Measurements from ENCODE around the gene WDR75. TPM values are rescaled to one million over a fixed set of nuclear protein-coding genes. Genes with fewer than 3 reads are reported as not detected.
"Not testable (repeated sequence)": the region's sequence is repeated elsewhere in the genome, so short reads cannot be mapped to it uniquely, and the experiment has no call there.

The WDR75 gene
- total RNA-seq, 2 donors from 2014 or later: 15.3 to 30.7 TPM

DNA sequence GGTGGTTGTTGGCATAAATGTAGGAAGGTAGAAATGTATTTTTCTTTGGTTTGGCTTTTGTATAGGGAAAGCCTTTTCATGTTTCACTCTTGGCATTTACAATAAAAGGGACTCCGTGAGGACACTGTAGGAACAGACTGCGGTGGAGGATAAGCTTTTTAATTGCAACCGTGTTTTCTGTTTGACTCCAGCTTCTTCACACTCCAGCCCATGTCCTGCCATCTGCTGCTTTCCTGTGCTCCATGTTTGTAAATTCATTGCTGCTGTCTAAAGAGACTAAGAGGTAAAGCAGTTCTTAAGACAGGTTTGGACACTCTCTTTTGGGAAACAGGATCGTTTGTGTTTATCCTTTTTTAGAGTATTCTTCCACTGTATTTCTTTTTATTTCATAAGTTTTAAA is 33.3 kb downstream of the WDR75 start:
- WGBS: 89% methylated on average over 4 of the region's 4 CpGs
- no peaks in the 10 kb centered on the region for H3K27me3 ChIP-seq (replicated peaks; ENCODE audit: insufficient read depth)
- H3K9me3 ChIP-seq: no peaks in the 10 kb centered on the region
- TF ChIP-seq POLR2A (IDR thresholded peaks at IDR 0.05) (no peak), POLR2AphosphoS5 (IDR thresholded peaks at IDR 0.05) (no peak)
- TF ChIP-seq, protein P1, sequence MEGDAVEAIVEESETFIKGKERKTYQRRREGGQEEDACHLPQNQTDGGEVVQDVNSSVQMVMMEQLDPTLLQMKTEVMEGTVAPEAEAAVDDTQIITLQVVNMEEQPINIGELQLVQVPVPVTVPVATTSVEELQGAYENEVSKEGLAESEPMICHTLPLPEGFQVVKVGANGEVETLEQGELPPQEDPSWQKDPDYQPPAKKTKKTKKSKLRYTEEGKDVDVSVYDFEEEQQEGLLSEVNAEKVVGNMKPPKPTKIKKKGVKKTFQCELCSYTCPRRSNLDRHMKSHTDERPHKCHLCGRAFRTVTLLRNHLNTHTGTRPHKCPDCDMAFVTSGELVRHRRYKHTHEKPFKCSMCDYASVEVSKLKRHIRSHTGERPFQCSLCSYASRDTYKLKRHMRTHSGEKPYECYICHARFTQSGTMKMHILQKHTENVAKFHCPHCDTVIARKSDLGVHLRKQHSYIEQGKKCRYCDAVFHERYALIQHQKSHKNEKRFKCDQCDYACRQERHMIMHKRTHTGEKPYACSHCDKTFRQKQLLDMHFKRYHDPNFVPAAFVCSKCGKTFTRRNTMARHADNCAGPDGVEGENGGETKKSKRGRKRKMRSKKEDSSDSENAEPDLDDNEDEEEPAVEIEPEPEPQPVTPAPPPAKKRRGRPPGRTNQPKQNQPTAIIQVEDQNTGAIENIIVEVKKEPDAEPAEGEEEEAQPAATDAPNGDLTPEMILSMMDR (IDR thresholded peaks at IDR 0.05): no peak
- no peak for DNase-seq (ENCODE audit: low spot score)
- intact Hi-C loops (cut with DNase I): no loop called here
- H3K4me3 ChIP-seq: no peak overlapping the region
- no peaks in the 10 kb centered on the region for H3K36me3 ChIP-seq
- H3K4me1 ChIP-seq (replicated peaks): no peaks in the 10 kb centered on the region
- no peak overlapping the region for H3K27ac ChIP-seq

DNA sequence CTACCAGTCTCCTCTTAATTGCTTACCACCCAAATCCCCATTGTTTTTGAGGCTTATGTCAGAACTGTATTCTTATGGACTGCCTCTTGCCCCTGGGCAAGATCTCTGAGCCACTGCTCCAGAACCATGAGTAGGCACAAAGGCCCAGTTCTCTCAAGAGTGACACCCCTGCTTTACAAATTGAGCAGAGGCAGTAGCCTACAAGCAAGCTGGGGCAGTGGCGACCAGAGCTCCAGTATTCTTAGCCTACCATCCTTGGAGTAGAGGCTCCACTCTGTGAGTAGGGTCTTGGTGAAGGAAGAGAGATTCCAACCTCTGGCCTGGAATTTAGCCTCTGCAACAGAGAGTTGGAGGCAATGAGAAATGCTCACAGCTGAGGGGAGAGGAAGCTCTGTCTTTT is 36.5 kb downstream of the WDR75 start:
- no peak overlapping the region for H3K27ac ChIP-seq
- no peak for TF ChIP-seq POLR2A (IDR thresholded peaks at IDR 0.05)
- no peak for TF ChIP-seq POLR2AphosphoS5 (IDR thresholded peaks at IDR 0.05)
- TF ChIP-seq, protein P1 (IDR thresholded peaks at IDR 0.05): no peak
- 87% methylated on average over 1 of the region's 1 CpG for WGBS

DNA sequence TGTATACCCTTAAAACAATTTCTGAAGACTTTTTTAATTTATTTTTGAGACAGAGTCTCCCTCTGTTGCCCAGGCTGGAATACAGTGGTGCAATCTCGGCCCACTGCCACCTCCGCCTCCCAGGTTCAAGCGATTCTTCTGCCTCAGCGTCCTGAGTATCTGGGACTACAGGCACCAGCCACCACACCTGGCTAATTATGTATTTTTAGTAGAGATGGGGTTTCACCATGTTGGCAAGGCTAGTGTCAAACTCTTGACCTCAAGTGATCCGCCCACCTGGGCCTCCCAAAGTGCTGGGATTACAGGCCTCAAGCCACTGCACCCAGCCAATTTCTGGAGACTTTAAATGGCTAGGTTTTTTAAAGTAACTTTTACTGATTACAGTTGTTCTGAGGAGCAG is 37.0 kb downstream of the WDR75 start:
- H3K4me3 ChIP-seq; H3K27ac ChIP-seq; DNase-seq (ENCODE audit: low spot score); H3K4me1 ChIP-seq (replicated peaks); H3K36me3 ChIP-seq; H3K9me3 ChIP-seq; H3K27me3 ChIP-seq (replicated peaks; ENCODE audit: insufficient read depth); intact Hi-C loops (cut with DNase I): not testable (repeated sequence)
- WGBS: 100% methylated on average over 5 of the region's 5 CpGs

More for the DNA sequence above, 36.5 kb downstream of the WDR75 start:
- no peaks in the 10 kb centered on the region for H3K4me1 ChIP-seq (replicated peaks)
- no peaks in the 10 kb centered on the region for H3K27me3 ChIP-seq (replicated peaks; ENCODE audit: insufficient read depth)
- no peak for DNase-seq (ENCODE audit: low spot score)
- H3K4me3 ChIP-seq: no peak overlapping the region
- H3K9me3 ChIP-seq: no peaks in the 10 kb centered on the region
- intact Hi-C loops (cut with DNase I): no loop called here
- no peaks in the 10 kb centered on the region for H3K36me3 ChIP-seq

DNA sequence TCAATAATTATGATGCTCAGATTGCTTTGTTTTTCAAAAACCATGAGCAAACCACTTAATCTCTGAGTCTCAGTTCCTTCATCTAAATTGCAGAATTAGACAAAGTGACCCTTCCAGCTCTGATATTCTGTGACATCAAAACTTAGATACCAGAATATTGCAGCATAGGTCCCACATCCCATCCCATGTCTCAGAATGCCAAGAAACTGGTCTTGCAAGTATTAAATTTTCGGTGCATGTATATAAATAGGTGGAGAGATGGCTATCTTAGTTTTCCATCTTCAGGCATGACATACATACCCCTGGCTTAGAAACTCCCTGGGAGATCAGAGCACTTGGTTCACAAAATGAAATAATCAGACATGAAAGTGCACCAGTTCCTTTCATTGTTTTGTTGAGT is 39.8 kb downstream of the WDR75 start:
- H3K27me3 ChIP-seq (replicated peaks; ENCODE audit: insufficient read depth): no peaks in the 10 kb centered on the region
- H3K4me3 ChIP-seq: no peak overlapping the region
- H3K4me1 ChIP-seq (replicated peaks): no peaks in the 10 kb centered on the region
- WGBS: 38% methylated on average over 1 of the region's 1 CpG
- H3K36me3 ChIP-seq: no peaks in the 10 kb centered on the region
- no peaks in the 10 kb centered on the region for H3K9me3 ChIP-seq
- H3K27ac ChIP-seq: no peak overlapping the region
- intact Hi-C loops (cut with DNase I): no loop called here
- DNase-seq (ENCODE audit: low spot score): no peak
- TF ChIP-seq POLR2A (IDR thresholded peaks at IDR 0.05) (no peak), POLR2AphosphoS5 (IDR thresholded peaks at IDR 0.05) (no peak)
- TF ChIP-seq, protein P1 (IDR thresholded peaks at IDR 0.05): no peak

DNA sequence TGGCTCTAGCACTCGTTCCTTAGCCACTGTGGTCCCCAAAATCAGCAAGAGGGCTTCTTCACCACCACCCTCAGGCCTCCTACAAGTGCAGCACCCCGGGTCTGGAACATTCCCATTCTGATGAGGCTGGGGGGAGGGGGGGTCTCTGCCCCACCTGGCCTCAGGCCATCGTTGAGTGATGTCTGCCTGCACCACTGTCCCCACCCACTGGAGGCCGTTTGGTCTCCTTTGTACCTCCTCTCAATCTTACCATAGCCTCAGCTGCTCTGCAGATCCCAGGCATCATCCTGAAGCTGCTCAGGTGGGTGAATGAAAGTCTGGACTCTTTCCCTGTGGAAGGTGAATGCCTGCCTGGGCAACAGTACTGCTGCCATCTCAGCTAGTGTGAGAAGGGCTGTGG is 42.3 kb downstream of the WDR75 start:
- no peak for DNase-seq (ENCODE audit: low spot score)
- H3K4me1 ChIP-seq (replicated peaks): no peaks in the 10 kb centered on the region
- no peak for TF ChIP-seq POLR2A (IDR thresholded peaks at IDR 0.05)
- TF ChIP-seq, protein P1 (IDR thresholded peaks at IDR 0.05): no peak
- H3K27me3 ChIP-seq (replicated peaks; ENCODE audit: insufficient read depth): no peaks in the 10 kb centered on the region
- intact Hi-C loops (cut with DNase I): no loop called here
- 61% methylated on average over 4 of the region's 4 CpGs for WGBS
- H3K9me3 ChIP-seq: no peaks in the 10 kb centered on the region
- H3K36me3 ChIP-seq: no peaks in the 10 kb centered on the region
- H3K4me3 ChIP-seq: no peak overlapping the region
- no peak overlapping the region for H3K27ac ChIP-seq

Measured in prostate gland (tissue), 2 donors.